Measurements from ENCODE around the gene STBD1.

GRCh38 chr4:76293772-76294171 lies 12.8 kb upstream of the STBD1 start:
- TF ChIP-seq, protein P1, sequence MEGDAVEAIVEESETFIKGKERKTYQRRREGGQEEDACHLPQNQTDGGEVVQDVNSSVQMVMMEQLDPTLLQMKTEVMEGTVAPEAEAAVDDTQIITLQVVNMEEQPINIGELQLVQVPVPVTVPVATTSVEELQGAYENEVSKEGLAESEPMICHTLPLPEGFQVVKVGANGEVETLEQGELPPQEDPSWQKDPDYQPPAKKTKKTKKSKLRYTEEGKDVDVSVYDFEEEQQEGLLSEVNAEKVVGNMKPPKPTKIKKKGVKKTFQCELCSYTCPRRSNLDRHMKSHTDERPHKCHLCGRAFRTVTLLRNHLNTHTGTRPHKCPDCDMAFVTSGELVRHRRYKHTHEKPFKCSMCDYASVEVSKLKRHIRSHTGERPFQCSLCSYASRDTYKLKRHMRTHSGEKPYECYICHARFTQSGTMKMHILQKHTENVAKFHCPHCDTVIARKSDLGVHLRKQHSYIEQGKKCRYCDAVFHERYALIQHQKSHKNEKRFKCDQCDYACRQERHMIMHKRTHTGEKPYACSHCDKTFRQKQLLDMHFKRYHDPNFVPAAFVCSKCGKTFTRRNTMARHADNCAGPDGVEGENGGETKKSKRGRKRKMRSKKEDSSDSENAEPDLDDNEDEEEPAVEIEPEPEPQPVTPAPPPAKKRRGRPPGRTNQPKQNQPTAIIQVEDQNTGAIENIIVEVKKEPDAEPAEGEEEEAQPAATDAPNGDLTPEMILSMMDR (conservative IDR thresholded peaks at IDR 0.05; ENCODE audit: low read length), result no peak
- TF ChIP-seq EZH2phosphoT487 (IDR thresholded peaks at IDR 0.05; ENCODE audit: borderline replicate concordance), result no peak
